ENCODE measurements around the gene LPP. TPM values are rescaled to one million over a fixed set of nuclear protein-coding genes. Genes with fewer than 3 reads are reported as not detected.
A peak's percentile ranks its signal among the peaks of the same experiment; 100 is the strongest.

LPP gene
- total RNA-seq, 3 donors from 2014 or later (not counting 1 experiment from before 2014, with no cell fraction given) = 137 to 163 (median 149) TPM

DNA sequence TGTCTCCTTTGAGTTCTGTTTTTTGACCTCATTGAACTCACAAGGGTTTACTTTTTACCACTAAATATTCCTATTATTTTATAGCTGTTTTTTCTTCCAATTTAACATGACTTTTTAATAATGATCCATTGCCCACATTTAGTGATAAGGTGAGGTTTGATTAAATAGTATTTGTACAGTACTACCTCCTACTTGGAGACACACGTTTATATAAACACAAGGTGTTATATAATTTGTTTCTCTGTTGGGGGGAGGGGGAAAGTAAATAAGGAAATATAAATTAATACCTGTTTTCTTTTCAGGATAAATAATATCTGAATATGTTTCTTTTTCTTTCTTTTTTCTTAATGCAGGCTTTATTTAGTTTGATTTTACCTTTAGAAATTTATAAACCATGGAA lies 281.3 kb downstream of the LPP start:
- no peak overlapping the region for H3K4me3 ChIP-seq (ENCODE audit: low read length)
- Mint-ChIP-seq H3K27me3 (ENCODE audit: low read depth in 2 of 2) (no peaks in the 10 kb centered on the region), H3K4me3 (no peak overlapping the region), H3K27ac (peak overlapping the region in 1 of 2 donors; percentile 39), H3K9me3 (no peaks in the 10 kb centered on the region), H3K36me3 (no peaks in the 10 kb centered on the region), H3K4me1 (peaks cover 47 to 54% of the 10 kb centered on the region in 2 donors)
- no CpG with 5 or more reads among the region's 1 CpG for WGBS (ENCODE audit: insufficient coverage)
- no peaks in the 10 kb centered on the region for H3K9me3 ChIP-seq (ENCODE audit: control insufficient read depth, insufficient read depth, low read length)
- TF ChIP-seq, protein P1, sequence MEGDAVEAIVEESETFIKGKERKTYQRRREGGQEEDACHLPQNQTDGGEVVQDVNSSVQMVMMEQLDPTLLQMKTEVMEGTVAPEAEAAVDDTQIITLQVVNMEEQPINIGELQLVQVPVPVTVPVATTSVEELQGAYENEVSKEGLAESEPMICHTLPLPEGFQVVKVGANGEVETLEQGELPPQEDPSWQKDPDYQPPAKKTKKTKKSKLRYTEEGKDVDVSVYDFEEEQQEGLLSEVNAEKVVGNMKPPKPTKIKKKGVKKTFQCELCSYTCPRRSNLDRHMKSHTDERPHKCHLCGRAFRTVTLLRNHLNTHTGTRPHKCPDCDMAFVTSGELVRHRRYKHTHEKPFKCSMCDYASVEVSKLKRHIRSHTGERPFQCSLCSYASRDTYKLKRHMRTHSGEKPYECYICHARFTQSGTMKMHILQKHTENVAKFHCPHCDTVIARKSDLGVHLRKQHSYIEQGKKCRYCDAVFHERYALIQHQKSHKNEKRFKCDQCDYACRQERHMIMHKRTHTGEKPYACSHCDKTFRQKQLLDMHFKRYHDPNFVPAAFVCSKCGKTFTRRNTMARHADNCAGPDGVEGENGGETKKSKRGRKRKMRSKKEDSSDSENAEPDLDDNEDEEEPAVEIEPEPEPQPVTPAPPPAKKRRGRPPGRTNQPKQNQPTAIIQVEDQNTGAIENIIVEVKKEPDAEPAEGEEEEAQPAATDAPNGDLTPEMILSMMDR (IDR thresholded peaks at IDR 0.05) = no peak
- no peaks in the 10 kb centered on the region for H3K36me3 ChIP-seq (ENCODE audit: control insufficient read depth, insufficient read depth, low read length)
- intact Hi-C loops (cut with micrococcal nuclease) = loop anchor here (5.0 kb wide), 1 partner anchor 78 kb away; no protein-coding TSS in a partner anchor
- DNase-seq (no peak), ATAC-seq (no peak)
- H3K27me3 ChIP-seq (ENCODE audit: control insufficient read depth, insufficient read depth, low read length) = no peaks in the 10 kb centered on the region
- no peak overlapping the region for H3K27ac ChIP-seq (ENCODE audit: low read length)
- H3K4me1 ChIP-seq (ENCODE audit: control insufficient read depth, insufficient read depth, low read length) = peaks cover 11% of the 10 kb centered on the region

DNA sequence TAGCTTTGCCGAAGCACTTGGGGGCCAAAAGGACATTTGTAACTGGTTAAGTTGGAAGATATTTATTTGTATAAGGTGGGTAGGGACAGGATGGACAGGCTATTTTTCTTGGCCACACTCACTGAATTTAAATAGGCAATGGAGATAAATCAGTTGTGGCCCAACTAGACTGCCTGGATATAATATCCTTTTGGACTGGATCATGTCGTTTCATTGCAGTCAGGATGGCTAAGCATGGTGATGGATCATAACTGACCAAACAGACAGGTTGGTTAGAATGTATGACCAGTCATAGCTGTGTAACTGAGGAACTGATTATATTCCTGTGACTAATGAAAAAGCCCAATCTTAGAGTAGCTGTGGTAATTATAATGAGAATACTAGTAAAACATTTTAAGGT lies 284.0 kb downstream of the LPP start:
- no peak overlapping the region for H3K4me3 ChIP-seq (ENCODE audit: low read length)
- Mint-ChIP-seq H3K4me3 (peak overlapping the region; percentile 25), H3K27me3 (ENCODE audit: low read depth in 2 of 2) (no peaks in the 10 kb centered on the region), H3K36me3 (no peaks in the 10 kb centered on the region), H3K27ac (peak overlapping the region; percentile 92 to 95), H3K4me1 (peaks cover 55 to 60% of the 10 kb centered on the region in 2 donors), H3K9me3 (no peaks in the 10 kb centered on the region)
- 100% methylated on average over 2 of the region's 2 CpGs for WGBS (ENCODE audit: insufficient coverage)
- H3K27me3 ChIP-seq (ENCODE audit: control insufficient read depth, insufficient read depth, low read length) = no peaks in the 10 kb centered on the region
- ATAC-seq (no peak), DNase-seq (no peak)
- no peaks in the 10 kb centered on the region for H3K36me3 ChIP-seq (ENCODE audit: control insufficient read depth, insufficient read depth, low read length)
- TF ChIP-seq, protein P1 (IDR thresholded peaks at IDR 0.05) = no peak
- peaks cover 18% of the 10 kb centered on the region for H3K4me1 ChIP-seq (ENCODE audit: control insufficient read depth, insufficient read depth, low read length)
- intact Hi-C loops (cut with micrococcal nuclease) = loop anchor here (2.0 to 5.0 kb wide), 2 partner anchors 81 to 697 kb away; no protein-coding TSS in a partner anchor
- peak overlapping the region; percentile 90 for H3K27ac ChIP-seq (ENCODE audit: low read length)
- no peaks in the 10 kb centered on the region for H3K9me3 ChIP-seq (ENCODE audit: control insufficient read depth, insufficient read depth, low read length)

DNA sequence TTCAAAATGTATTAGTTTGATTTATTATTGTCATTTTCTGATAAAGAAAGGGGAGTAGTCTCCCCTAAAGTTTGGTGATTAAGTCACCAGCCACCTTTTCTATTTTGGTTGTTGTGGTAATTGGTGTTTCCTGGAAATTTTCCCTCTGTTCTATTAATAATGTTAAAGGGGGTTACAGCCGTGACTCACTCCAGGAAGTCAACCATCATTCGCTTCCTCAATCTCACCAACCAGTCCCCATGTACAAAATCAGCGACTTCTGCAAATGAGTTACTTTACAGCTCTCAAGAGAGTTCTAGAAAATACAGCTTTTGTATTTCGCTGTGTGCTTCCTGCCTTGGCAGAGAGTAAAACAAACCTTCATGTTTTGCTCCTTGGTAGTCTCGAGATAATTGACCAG lies 285.1 kb downstream of the LPP start:
- 0% methylated on average over 5 of the region's 5 CpGs for WGBS (ENCODE audit: insufficient coverage)
- peaks cover 22% of the 10 kb centered on the region for H3K4me1 ChIP-seq (ENCODE audit: control insufficient read depth, insufficient read depth, low read length)
- DNase-seq (peak in 1 of 2 donors; percentile 67), ATAC-seq (peak; percentile 80 to 87 (median 80))
- Mint-ChIP-seq H3K4me3 (peak overlapping the region; percentile 71), H3K9me3 (no peaks in the 10 kb centered on the region), H3K27me3 (ENCODE audit: low read depth in 2 of 2) (no peaks in the 10 kb centered on the region), H3K27ac (peak overlapping the region; percentile 92 to 95), H3K4me1 (peaks cover 58 to 62% of the 10 kb centered on the region in 2 donors), H3K36me3 (no peaks in the 10 kb centered on the region)
- no peaks in the 10 kb centered on the region for H3K36me3 ChIP-seq (ENCODE audit: control insufficient read depth, insufficient read depth, low read length)
- intact Hi-C loops (cut with micrococcal nuclease) = loop anchor here (1.0 to 5.0 kb wide), 3 partner anchors 82 to 698 kb away; no protein-coding TSS in a partner anchor
- H3K9me3 ChIP-seq (ENCODE audit: control insufficient read depth, insufficient read depth, low read length) = no peaks in the 10 kb centered on the region
- H3K27ac ChIP-seq (ENCODE audit: low read length) = peak overlapping the region; percentile 90
- no peaks in the 10 kb centered on the region for H3K27me3 ChIP-seq (ENCODE audit: control insufficient read depth, insufficient read depth, low read length)
- no peak overlapping the region for H3K4me3 ChIP-seq (ENCODE audit: low read length)
- TF ChIP-seq, protein P1 (IDR thresholded peaks at IDR 0.05) = no peak
